HG03520 (cell line): ENCODE results near the gene ZNF175.
A peak's percentile ranks its signal among the peaks of the same experiment; 100 is the strongest.

ENCODE experiments used
- ATAC-seq: cut with Tn5 transposase; IDR thresholded peaks from one replicate; pipeline ENCODE4 v1.9.1; 2021; ENCODE audit warnings: mild to moderate bottlenecking, moderate library complexity; ENCODE audit not compliant: unreplicated experiment

ZNF175 gene

GRCh38 chr19:51587264-51588191 lies 16.4 kb downstream of the ZNF175 start:
- ATAC-seq, result no peak

GRCh38 chr19:51589511-51589910 lies 18.4 kb downstream of the ZNF175 start:
- ATAC-seq, result no peak

- no peak for ATAC-seq
Observed at GRCh38 chr19:51590441-51590840, 19.4 kb downstream of the ZNF175 start.

- ATAC-seq, result no peak
Observed at GRCh38 chr19:51592521-51592920, 21.4 kb downstream of the ZNF175 start.

GRCh38 chr19:51593138-51593890 lies 22.2 kb downstream of the ZNF175 start:
- no peak for ATAC-seq

- peak; percentile 94 for ATAC-seq
Observed at GRCh38 chr19:51593969-51594773, 23.1 kb downstream of the ZNF175 start.

- ATAC-seq, result no peak
Observed at GRCh38 chr19:51594774-51595109, 23.7 kb downstream of the ZNF175 start.

GRCh38 chr19:51595190-51596175 lies 24.4 kb downstream of the ZNF175 start:
- ATAC-seq, result no peak

GRCh38 chr19:51598159-51598915 lies 27.3 kb downstream of the ZNF175 start:
- no peak for ATAC-seq

- no peak for ATAC-seq
Observed at GRCh38 chr19:51599084-51599483, 28.0 kb downstream of the ZNF175 start.

GRCh38 chr19:51600940-51601580 lies 30.0 kb downstream of the ZNF175 start:
- ATAC-seq, result no peak

GRCh38 chr19:51602189-51602854 lies 31.2 kb downstream of the ZNF175 start:
- no peak for ATAC-seq

- ATAC-seq, result peak; percentile 89
Observed at GRCh38 chr19:51607077-51607476, 36.0 kb downstream of the ZNF175 start.

GRCh38 chr19:51607920-51608562 lies 37.0 kb downstream of the ZNF175 start:
- ATAC-seq, result no peak

- no peak for ATAC-seq
Observed at GRCh38 chr19:51610576-51610975, 39.5 kb downstream of the ZNF175 start.

- ATAC-seq, result no peak
Observed at GRCh38 chr19:51614789-51615188, 43.7 kb downstream of the ZNF175 start.

GRCh38 chr19:51615991-51616390 lies 44.9 kb downstream of the ZNF175 start:
- ATAC-seq, result no peak

- ATAC-seq, result no peak
Observed at GRCh38 chr19:51621178-51621577, 50.1 kb downstream of the ZNF175 start.
